GM12878 (cell line): ENCODE results near the gene DNMT3B. TPM values are rescaled to one million over a fixed set of nuclear protein-coding genes. Genes with fewer than 3 reads are reported as not detected.

Experiments
- ATAC-seq: fragments of 200-7000 bp; cut with Tn5 transposase; 3 replicates; pipeline ENCODE4 v1.9.1; 2020; ENCODE audit warnings: mild to moderate bottlenecking, moderate library complexity
- BruUV-seq: library from RNA; stranded (reverse); fragments of 400-500 nt; replicated peaks from 2 replicates; lab custom pipeline; 2021; lab: Mats Ljungman, UMichigan
- CTCF ChIA-PET: fragments of 300-600 bp; sonication (Branson Sonifier 250); formaldehyde crosslinking; extraction: SDS; loops from one replicate; lab custom pipeline; 2021; ENCODE audit warnings: inconsistent platforms; lab: Yijun Ruan, JAX
- POLR2A ChIA-PET: fragments of 350-600 bp; formaldehyde crosslinking; extraction: SDS; loops from one replicate; lab custom pipeline; 2021; ENCODE audit warnings: inconsistent platforms; lab: Charles Lee
- RAD21 ChIA-PET: fragments of 300-600 bp; sonication (Branson Sonifier 250); formaldehyde crosslinking; loops from one replicate; lab custom pipeline; 2023; ENCODE audit warnings: antibody characterized with exemption; ENCODE audit not compliant: unreplicated experiment; lab: Charles Lee
- SMC1A ChIA-PET: fragments of 300-600 bp; sonication (Branson Sonifier 250); formaldehyde crosslinking; loops from one replicate; lab custom pipeline; 2023; ENCODE audit not compliant: unreplicated experiment, uncharacterized antibody; lab: Charles Lee
- DNase-seq: peaks from one replicate; pipeline ENCODE4 v3.0.0-alpha.2; 2011; ENCODE audit warnings: low read depth, low spot score
- FAIRE-seq: peaks from 3 replicates; lab custom pipeline; 2011; peaks lifted over from hg19 to GRCh38; lab: Jason Lieb, UNC
- H2AFZ ChIP-seq: 2 replicates; pipeline ENCODE4 v1.6.0; 2011; ENCODE audit warnings: low read depth, low read length, control low read depth; ENCODE audit not compliant: control insufficient read depth
- H3K27ac ChIP-seq: 2 replicates; pipeline ENCODE4 v1.5.1; 2011; ENCODE audit warnings: control low read depth; ENCODE audit not compliant: control insufficient read depth, insufficient read depth
- H3K27me3 ChIP-seq, 2 experiments: replicated peaks in 1 of 2; 2 replicates each; pipeline versions ENCODE4 v1.6.0 to v1.6.1; 2011; ENCODE audit warnings: low read length in 1 of 2; ENCODE audit not compliant: control insufficient read depth in 2 of 2, insufficient read depth in 2 of 2
- H3K36me3 ChIP-seq, 2 experiments: 2 replicates each; pipeline ENCODE4 v1.5.1; 2011; ENCODE audit warnings: low read length in 1 of 2; ENCODE audit not compliant: control insufficient read depth in 2 of 2, insufficient read depth in 2 of 2
- H3K4me1 ChIP-seq: 2 replicates; pipeline ENCODE4 v1.6.1; 2011; ENCODE audit warnings: mild to moderate bottlenecking, low read length, moderate library complexity, mixed read lengths; ENCODE audit not compliant: control insufficient read depth, insufficient read depth
- H3K4me2 ChIP-seq: 2 replicates; pipeline ENCODE4 v1.6.0; 2011; ENCODE audit warnings: control low read depth; ENCODE audit not compliant: control insufficient read depth, insufficient read depth
- H3K4me3 ChIP-seq: fragments of 200-600 bp; sonication (generic); 2 replicates; pipeline ENCODE4 v1.5.1; 2016
- H3K79me2 ChIP-seq: 2 replicates; pipeline ENCODE4 v1.6.0; 2011; ENCODE audit warnings: low read length; ENCODE audit not compliant: control insufficient read depth, insufficient read depth
- H3K9ac ChIP-seq: 2 replicates; pipeline ENCODE4 v1.8.0; 2011; ENCODE audit warnings: low read length, control low read depth, mixed read lengths; ENCODE audit not compliant: control insufficient read depth, insufficient read depth
- H3K9me3 ChIP-seq: replicated peaks from 3 replicates; pipeline ENCODE4 v1.5.1; 2011; ENCODE audit warnings: mild to moderate bottlenecking, low read length; ENCODE audit not compliant: control insufficient read depth, insufficient read depth
- H4K20me1 ChIP-seq: 2 replicates; pipeline ENCODE4 v1.6.0; 2011; ENCODE audit not compliant: control insufficient read depth, insufficient read depth
- BHLHE40 ChIP-seq, 2 experiments: fragments of 450-650 bp in 1 of 2; IDR thresholded peaks; 2 replicates each; pipeline ENCODE4 v1.6.1; 2011 to 2017; ENCODE audit warnings: low read depth in 2 of 2, borderline replicate concordance in 1 of 2, improper control_type of control experiment in 1 of 2, low read length in 1 of 2, mild to moderate bottlenecking in 1 of 2
- CBFB ChIP-seq: IDR thresholded peaks from 2 replicates; pipeline ENCODE4 v1.6.1; 2016; ENCODE audit warnings: antibody characterized with exemption, low read depth
- EP300 ChIP-seq, 2 experiments: fragments of 150-350 bp in 1 of 2; IDR thresholded peaks; 2 replicates each; pipeline ENCODE4 v1.6.1; 2011 to 2012; ENCODE audit warnings: low read depth in 2 of 2, low read length in 2 of 2, borderline replicate concordance in 1 of 2, improper control_type of control experiment in 1 of 2, inconsistent platforms in 1 of 2; ENCODE audit not compliant: control insufficient read depth in 1 of 2
- ESRRA ChIP-seq: IDR thresholded peaks from 2 replicates; pipeline ENCODE4 v1.6.1; 2012; ENCODE audit warnings: mild to moderate bottlenecking, low read length, improper control_type of control experiment
- FOXM1 ChIP-seq: IDR thresholded peaks from 2 replicates; pipeline ENCODE4 v1.6.1; 2012; ENCODE audit warnings: low read depth, mild to moderate bottlenecking, inconsistent platforms, low read length, moderate library complexity
- KAT2A ChIP-seq: conservative IDR thresholded peaks from 2 replicates; pipeline ENCODE4 v1.6.1; 2011; ENCODE audit warnings: low read depth, low read length; ENCODE audit not compliant: control insufficient read depth
- NFXL1 ChIP-seq: fragments of 450-650 bp; IDR thresholded peaks from 2 replicates; pipeline ENCODE4 v1.6.1; 2017; ENCODE audit warnings: antibody characterized with exemption, mild to moderate bottlenecking, borderline replicate concordance
- TARDBP ChIP-seq: IDR thresholded peaks from 2 replicates; pipeline ENCODE4 v1.6.1; 2016; ENCODE audit warnings: borderline replicate concordance
- TCF12 ChIP-seq: IDR thresholded peaks from 2 replicates; pipeline ENCODE4 v1.6.1; 2011; ENCODE audit warnings: low read depth, mild to moderate bottlenecking, low read length
- ZNF217 ChIP-seq: fragments of 450-650 bp; IDR thresholded peaks from 2 replicates; pipeline ENCODE4 v1.6.1; 2017; ENCODE audit warnings: antibody characterized with exemption, mild to moderate bottlenecking
- ZSCAN29 ChIP-seq: fragments of 450-650 bp; IDR thresholded peaks from 2 replicates; pipeline ENCODE4 v1.6.1; 2017; ENCODE audit warnings: mild to moderate bottlenecking, moderate library complexity
- WGBS: methylation state at CpG from one replicate; pipeline ENCODE4 v1.1.6; 2016; ENCODE audit warnings: low lambda C conversion rate; ENCODE audit not compliant: insufficient replicate concordance, insufficient coverage; ENCODE audit errors: missing lambda C conversion rate; 5-methylcytosine and 5-hydroxymethylcytosine counted together
- in situ Hi-C: fragments of 300-500 bp; cut with MboI; formaldehyde crosslinking; loops from 9 replicates; pipeline ENCODE4 v1.14.3; 2018; ENCODE audit warnings: mixed read lengths
- intact Hi-C: fragments of 100-400 bp; cut with micrococcal nuclease; formaldehyde crosslinking; loops from one replicate; pipeline ENCODE4 v1.14.2; 2022; ENCODE audit not compliant: unreplicated experiment
- polyA plus RNA-seq, 11 experiments: library from polyadenylated mRNA; depleted of rRNA in 4 of 11; unstranded in 6 of 11; stranded (reverse) in 5 of 11; fragments of >200 nt; fragmentation: Nextera tagmentation in 4 of 11; fragmentation: Illumina TruSeq in 1 of 11; extraction: Ambion mirVana in 4 of 11; extraction: Trizol in 1 of 11; gene quantifications; 1 replicate in 1 of 11; 2 replicates in 10 of 11; pipeline versions ENCODE4 v1.2.1 to v1.2.3, GENCODE V29; 2011 to 2016; ENCODE audit warnings: inconsistent platforms in 2 of 11, missing spikeins in 2 of 11, low read depth in 1 of 11
- total RNA-seq, 4 experiments: library from RNA; depleted of rRNA in 3 of 4; stranded (reverse); fragments of >200 nt in 3 of 4; fragmentation: Illumina TruSeq in 1 of 4; extraction: Trizol in 1 of 4; gene quantifications; 2 replicates each; pipeline versions ENCODE4 v1.2.1 to v1.2.3, GENCODE V29; 2013 to 2021
- TF ChIP-seq, protein P1 (sequence below): IDR thresholded peaks from 2 replicates; pipeline ENCODE4 v1.6.1; 2011; ENCODE audit warnings: low read depth, low read length, improper control_type of control experiment, borderline replicate concordance

DNMT3B gene
- total and polyA plus RNA-seq, 10 of the 15 experiments (the other 5 are each of a cell fraction or from before 2014, with no cell fraction given) = 0.23 to 1.9 (median 1.1) TPM

DNA sequence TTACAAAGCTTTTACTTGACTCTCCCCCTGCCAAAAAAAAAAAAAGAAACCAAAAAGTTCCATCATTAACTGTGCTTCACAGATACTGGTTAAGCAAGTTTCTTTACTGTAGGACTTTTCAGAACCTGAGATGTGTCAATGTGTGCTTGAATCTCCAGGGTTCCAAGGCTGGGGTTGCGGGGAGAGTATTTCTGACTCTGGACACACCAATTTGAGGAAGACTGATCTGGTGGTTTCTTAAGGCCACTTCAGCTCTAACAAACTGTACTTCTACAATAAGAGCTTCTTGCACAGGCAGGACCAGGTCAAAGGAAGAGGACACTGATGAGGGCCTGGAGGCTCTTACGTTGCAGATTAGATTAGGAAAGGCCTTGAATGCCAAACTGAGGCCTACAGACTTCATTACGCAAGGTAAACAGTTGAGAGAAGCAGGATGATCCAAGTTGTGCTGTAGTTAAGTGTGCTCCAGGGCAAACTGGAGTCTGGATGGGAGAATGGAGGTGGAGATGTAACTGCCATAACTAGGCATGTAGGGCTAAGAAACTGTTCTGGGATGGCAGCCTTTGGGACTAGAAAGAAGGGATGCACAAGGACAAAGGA, 43.3 kb upstream of the DNMT3B start:
- ATAC-seq = no peak
- no peak for TF ChIP-seq TARDBP
- no peak for TF ChIP-seq BHLHE40 (IDR thresholded peaks at IDR 0.05; ENCODE audit: borderline replicate concordance in 1 of 2, low read depth in 2 of 2, low read length in 1 of 2)
- TF ChIP-seq KAT2A = no peak
- no peak for TF ChIP-seq NFXL1
- no peak for TF ChIP-seq TCF12
- TF ChIP-seq FOXM1 = no peak
- TF ChIP-seq EP300 (IDR thresholded peaks at IDR 0.05; ENCODE audit: borderline replicate concordance in 1 of 2, control insufficient read depth in 1 of 2, low read depth in 2 of 2, low read length in 2 of 2) = no peak
- TF ChIP-seq, protein P1, sequence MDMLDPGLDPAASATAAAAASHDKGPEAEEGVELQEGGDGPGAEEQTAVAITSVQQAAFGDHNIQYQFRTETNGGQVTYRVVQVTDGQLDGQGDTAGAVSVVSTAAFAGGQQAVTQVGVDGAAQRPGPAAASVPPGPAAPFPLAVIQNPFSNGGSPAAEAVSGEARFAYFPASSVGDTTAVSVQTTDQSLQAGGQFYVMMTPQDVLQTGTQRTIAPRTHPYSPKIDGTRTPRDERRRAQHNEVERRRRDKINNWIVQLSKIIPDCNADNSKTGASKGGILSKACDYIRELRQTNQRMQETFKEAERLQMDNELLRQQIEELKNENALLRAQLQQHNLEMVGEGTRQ = no peak
- no peak for TF ChIP-seq ZSCAN29
- TF ChIP-seq ESRRA = no peak
- no peak for TF ChIP-seq CBFB
- TF ChIP-seq ZNF217 = no peak
- TF ChIP-seq, all 136 proteins: peak for 0
- H3K4me1 ChIP-seq = no peaks in the 10 kb centered on the region
- H3K4me2 ChIP-seq = no peak overlapping the region
- no peaks in the 10 kb centered on the region for H3K36me3 ChIP-seq
- in situ Hi-C loops = no loop called here
- no peaks in the 10 kb centered on the region for H3K9me3 ChIP-seq
- no TSS peak for BruUV-seq
- H2AFZ ChIP-seq = no peak overlapping the region
- CTCF ChIA-PET = no interaction called here
- H3K79me2 ChIP-seq = no peaks in the 10 kb centered on the region
- POLR2A ChIA-PET = no interaction called here
- H3K27me3 ChIP-seq = no peaks in the 10 kb centered on the region
- intact Hi-C loops = no loop called here
- SMC1A ChIA-PET = no interaction called here
- H3K9ac ChIP-seq = no peak overlapping the region
- RAD21 ChIA-PET = no interaction called here
- 93% methylated on average over 3 of the region's 3 CpGs for WGBS
- no peaks in the 10 kb centered on the region for H4K20me1 ChIP-seq
- H3K27ac ChIP-seq = no peak overlapping the region
- no peak for DNase-seq
- H3K4me3 ChIP-seq = no peak overlapping the region
- no peak for FAIRE-seq
